HG02970 (cell line): ENCODE results near the gene SNX24.
"Not testable (repeated sequence)": the region's sequence is repeated elsewhere in the genome, so short reads cannot be mapped to it uniquely, and the experiment has no call there.

Experiments
- ATAC-seq: cut with Tn5 transposase; IDR thresholded peaks from one replicate; pipeline ENCODE4 v1.9.1; 2021; ENCODE audit warnings: mild to moderate bottlenecking, moderate library complexity, moderate number of reproducible peaks; ENCODE audit not compliant: unreplicated experiment, low FRiP score

The SNX24 gene, protein sequence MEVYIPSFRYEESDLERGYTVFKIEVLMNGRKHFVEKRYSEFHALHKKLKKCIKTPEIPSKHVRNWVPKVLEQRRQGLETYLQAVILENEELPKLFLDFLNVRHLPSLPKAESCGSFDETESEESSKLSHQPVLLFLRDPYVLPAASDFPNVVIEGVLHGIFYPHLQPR

GRCh38 chr5:122845229-122846050 is at the start of gene SNX24:
Gene SNX24, plus strand, starts transcription at chr5:122845613. Its CDS starts 21 bp downstream, at chr5:122845634.
- ATAC-seq, result peak; percentile 77

- no peak for ATAC-seq
Measured at GRCh38 chr5:122805481-122805880, 39.9 kb upstream of the SNX24 start.

GRCh38 chr5:122810405-122810804 is 35.0 kb upstream of the SNX24 start:
- no peak for ATAC-seq

DNA sequence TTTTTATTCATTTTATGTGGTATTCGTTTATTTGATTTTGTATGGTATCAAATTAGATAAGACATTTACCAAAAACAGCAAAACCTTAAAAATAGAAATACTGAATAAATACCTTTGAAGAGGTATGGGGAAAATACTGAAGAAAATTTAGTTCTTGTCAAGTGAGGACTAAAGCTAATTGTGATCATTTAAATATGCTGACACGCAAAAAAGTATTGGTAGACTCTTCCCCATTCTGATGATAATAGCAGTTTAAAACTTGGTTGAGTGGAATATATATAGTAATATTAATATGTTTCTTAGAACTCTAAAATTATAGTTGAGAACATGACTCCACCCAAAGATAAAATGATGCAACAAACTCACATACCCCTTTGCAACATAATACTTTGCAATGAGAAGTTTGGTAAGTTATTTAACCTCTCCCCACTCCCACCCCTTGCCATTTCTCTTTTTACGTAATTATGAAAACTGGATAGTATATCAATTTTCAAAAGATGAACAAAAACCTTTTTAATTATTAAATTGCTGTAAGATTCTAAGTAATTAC is 30.1 kb upstream of the SNX24 start:
- ATAC-seq, result no peak

DNA sequence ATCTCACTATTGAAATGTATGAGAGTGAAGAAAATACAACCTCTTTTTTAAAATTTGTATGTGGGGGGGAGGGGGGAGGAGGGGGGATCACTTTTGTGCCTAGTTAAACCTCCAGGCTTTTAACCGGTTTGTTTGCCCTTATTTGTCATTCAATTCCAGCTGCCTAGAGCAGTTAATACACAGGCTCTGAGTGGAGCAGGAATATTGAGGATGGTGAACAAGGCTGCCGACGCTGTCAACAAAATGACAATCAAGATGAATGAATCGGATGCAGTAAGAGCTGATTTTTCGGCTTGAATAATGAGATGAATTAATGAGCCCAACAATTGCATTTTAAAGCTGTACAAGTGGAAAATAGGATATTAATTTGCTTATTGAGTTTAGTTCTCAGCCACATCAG is 28.7 kb upstream of the SNX24 start:
- no peak for ATAC-seq

DNA sequence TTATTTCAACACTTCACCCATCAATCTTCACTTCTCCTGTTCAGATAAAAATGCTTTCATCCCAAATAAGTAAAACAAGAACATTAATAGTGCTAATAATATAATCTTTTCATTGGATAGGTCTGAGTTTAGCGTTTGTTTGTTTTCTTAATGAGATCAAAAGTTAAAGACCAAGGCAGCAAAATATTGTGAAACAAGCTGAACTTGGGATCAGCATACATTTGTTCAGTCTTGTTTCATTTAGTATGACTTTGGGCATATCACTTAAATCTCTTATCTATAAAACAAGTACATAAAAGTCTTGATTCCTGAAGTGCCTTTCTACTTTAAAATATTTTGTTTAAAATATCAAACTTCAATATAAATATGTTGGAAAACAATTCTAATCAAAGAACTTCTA is 13.4 kb upstream of the SNX24 start:
- ATAC-seq, result no peak

GRCh38 chr5:122835681-122836080 is 9.7 kb upstream of the SNX24 start:
- ATAC-seq, result no peak

GRCh38 chr5:122836947-122837346 is 8.5 kb upstream of the SNX24 start:
- no peak for ATAC-seq

GRCh38 chr5:122839731-122840130 is 5.7 kb upstream of the SNX24 start:
- ATAC-seq, result no peak

DNA sequence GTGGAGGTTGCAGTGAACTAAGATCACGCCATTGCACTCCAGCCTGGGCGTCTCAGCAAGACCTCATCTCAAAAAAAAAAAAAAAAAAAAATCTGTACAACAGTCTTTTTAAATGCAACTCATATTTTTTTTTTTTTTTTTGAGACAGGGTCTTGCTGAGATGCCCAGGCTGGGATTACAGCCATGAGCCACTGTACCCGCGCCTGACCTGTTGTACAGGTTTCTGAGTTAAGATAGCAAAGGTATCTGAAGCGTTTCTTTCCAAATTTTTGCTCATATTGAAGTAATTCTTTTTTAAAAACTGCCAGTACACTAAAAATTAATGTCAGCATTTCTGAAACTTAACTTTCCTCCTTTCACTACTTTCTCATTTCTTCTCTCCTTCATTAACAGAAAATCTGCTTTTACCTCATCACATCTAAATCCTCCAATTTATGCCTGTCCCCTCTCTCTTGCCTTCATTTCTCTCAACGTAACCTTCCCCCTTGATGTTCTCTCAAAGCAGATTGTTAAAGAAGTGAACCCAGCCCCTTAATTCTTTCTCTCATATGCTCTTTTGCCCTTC is 3.3 kb upstream of the SNX24 start:
- ATAC-seq, result no peak

DNA sequence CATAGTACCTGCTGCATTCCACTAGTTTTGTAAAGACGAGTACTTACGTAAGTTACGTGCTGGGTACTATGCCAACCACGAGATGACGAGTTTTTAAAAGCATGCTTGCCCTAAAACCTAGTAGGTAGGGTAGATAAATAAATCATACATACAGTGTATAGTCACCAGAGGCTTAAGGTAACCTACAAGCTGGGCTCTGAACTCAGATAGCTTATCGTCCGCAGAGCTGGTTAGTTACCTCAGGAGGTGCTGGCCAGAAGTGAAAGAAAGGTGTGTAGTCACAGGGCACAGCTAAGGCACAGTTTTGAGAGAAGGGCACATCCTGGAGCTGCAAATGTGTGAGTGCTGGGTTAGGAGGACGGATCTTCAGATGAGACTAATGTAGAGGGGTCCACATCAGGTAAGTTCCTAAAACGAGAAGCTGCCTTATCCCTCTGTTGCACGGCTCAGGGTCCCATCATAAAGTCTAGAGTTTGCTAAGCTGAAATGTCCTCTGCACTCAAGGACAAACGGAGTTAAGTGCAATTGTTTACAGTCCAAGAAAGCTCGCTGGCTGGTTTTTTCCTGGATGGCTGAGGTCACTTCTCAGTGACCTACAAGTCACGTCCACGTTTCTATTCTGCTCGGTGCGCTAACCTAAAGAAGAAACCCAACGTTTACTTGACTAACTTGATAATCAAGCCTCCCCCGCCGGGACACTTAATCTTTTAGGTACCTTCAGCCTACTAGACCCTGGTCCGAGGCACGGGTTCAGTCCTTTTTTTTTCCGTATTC is 1.1 kb upstream of the SNX24 start:
- peak; percentile 6 for ATAC-seq

DNA sequence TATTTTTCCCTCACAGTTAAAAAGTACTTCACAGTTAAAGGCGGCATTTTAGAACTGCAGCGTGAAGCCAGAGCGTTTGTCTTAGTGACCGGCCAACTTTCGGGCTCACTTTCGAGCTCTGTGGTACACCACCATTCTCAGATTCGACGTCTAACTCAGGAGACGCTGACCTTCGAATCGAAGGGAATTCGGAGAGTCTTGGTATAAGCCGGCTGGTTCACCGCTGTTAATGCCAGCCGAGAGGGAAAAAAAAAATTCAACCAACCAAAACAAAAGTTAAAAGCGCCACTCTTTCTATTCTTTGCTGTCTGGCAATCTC is 544 bp upstream of the SNX24 start:
- ATAC-seq, result peak; percentile 38

DNA sequence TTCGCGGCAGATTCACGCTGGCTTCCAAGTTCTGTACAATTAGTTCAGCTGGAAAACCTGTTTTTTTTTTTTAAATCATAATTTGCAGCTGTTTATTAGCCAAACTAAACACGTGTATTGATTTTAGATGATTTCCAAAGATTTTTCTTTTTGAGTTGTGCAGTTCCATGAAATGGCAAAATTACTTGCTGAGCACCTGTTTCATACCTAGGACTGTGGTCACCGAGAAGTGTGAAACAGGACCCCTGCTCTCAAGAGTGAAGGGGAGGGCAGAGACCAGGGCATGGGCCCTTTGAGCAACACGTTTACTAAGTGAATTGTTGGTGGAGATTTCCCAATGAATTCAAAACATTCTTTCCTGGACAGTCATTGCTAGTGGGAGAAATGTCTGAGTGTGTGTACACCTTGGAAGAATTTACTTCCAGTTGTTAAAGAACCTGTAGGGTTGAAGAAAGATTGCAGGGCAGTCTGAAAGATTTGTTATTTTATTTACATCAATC is 688 bp downstream of the SNX24 start:
- no peak for ATAC-seq

DNA sequence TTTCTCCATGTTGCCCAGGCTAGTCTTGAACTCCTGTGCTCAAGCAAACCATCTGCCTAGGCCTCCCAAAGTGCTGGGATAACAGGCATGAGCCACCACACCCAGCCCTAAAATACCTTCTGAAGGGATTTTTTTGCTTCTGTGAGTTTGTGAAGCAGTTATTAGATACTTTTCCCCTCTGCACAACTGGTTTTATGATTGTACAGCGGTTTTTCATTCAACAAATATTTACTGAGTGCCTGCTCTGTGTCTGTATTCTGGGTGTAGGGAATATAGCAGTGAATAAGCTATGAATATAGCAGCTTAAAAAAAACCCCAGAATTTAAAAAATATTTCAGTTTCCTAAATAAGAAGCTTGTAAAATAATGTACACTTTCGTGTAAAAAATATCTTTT is 2.3 kb downstream of the SNX24 start:
- ATAC-seq, result no peak

DNA sequence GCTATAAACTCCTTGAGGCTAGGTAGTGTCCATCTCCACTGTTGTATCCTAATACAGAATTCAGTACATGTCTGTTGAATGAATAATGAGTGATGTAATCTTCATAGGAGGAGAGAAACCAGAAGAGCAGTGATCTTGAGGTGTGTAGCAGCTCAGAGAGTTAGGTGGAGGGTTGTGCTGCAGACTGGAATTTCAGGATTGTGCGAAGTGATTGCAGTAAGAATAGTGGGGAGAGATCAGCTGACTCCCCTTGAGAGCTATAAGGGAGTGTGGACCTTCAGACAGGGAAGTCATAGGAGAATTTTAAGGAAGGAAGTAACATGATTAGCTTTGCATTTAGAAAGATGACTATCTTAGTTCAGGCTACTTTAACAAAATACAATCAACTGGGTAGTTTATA is 4.4 kb downstream of the SNX24 start:
- ATAC-seq, result no peak

DNA sequence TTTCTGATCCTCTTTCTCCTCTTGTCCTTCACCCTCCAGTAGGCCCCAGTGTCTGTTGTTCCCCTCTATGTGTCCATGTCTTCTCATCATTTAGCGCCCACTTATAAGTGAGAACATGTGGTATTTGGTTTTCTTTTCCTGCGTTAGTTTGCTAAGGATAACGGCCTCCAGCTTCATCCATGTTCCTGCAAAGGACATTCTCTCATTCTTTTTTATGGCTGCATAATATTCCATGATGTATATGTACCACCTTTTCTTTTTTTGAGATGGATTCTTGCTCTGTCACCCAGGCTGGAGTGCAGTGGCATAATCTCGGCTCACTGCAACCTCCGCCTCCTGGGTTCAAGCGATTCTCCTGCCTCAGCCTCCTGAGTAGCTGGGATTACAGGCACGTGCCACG is 12.1 kb downstream of the SNX24 start:
- ATAC-seq, result not testable (repeated sequence)

DNA sequence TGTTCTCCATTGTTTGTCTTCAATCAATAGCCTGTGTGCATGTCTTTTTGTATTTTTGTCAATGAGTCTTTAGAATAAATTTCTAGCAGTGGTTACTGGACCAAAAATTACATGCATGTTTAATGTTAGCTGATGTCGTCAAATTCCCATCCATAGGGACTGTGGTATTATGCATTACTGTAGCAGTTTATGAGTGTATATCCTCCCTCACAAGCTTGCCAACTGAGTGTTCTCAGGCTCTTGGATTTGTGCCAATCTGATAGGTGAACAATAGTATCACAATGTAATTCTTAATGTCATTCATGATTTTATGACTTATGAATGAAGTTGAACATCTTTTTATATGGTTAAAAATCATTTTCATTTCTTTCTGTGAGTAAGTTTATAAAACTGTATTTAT is 13.0 kb downstream of the SNX24 start:
- ATAC-seq, result no peak

DNA sequence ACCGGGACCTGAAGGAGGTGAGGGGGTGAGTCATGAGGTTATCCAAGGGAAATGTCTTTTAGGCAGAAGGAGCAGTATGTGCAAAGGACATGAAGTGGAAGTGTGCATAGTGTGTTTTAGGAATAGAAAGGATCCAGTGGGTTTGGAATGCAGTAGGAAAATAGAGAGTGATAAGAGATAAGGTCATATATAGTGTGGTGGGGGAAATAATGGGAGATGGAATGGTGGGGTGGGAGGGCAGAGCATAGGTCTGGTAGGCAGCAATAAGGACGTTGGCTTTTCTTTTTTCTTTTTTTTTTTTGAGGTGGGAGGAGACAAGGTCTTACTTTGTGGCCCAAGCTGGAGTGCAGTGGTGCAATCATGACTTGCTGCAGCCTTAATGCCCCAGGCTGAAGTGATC is 17.8 kb downstream of the SNX24 start:
- no peak for ATAC-seq

GRCh38 chr5:122863721-122864120 is 18.3 kb downstream of the SNX24 start:
- no peak for ATAC-seq

DNA sequence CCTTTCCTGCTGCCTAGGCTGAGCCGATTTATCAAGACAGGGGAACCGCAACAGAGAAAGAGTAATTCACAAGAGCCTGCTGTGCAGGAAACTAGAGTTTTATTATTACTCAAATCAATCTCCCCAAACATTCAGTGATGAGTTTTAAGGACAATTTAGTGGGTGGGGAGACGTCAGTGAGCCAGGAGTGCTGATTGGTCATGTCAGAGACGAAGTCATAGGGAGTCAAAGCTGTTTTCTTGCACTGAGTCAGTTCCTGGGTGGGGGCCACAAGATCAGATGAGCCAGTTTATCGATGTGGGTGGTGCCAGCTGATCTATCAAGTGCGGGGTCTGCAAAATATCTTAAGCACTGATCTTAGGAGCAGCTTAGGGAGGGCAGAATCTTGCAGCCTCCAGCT is 19.0 kb downstream of the SNX24 start:
- ATAC-seq, result no peak

GRCh38 chr5:122864842-122865241 is 19.4 kb downstream of the SNX24 start:
- ATAC-seq, result no peak
